Measurements from ENCODE around the gene ZNF578. TPM values are rescaled to one million over a fixed set of nuclear protein-coding genes. Genes with fewer than 3 reads are reported as not detected.

The ZNF578 gene
- total RNA-seq, 6 donors from 2014 or later, result 0.83 to 2.4 (median 1.0) TPM; not detected in 1

DNA sequence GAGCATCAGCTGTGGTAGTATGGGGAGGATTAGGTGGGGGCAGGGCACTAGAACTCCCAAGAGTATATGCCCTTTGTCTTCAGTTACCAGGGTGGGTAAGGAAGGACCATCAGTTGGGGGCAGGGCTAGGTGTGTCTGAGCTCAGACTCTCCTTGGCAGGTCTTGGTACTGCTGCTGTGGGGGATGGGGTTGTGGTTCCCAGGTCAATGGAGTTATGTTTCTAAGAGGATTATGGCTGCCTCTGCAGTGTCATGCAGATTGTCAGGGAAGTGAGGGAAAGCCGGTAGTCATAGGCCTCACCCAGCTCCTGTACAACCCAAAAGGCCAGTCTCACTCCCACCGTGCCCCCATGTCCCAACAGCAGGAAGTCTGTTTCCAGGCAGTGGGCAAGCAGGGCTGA, 8.8 kb upstream of the ZNF578 start:
- ATAC-seq (ENCODE audit: low FRiP score in 2 of 2), result no peak
- TF ChIP-seq EP300 (IDR thresholded peaks at IDR 0.05) (no peak), POLR2AphosphoS5 (IDR thresholded peaks at IDR 0.05) (no peak), POLR2A (IDR thresholded peaks at IDR 0.05) (no peak)
- TF ChIP-seq, protein P1, sequence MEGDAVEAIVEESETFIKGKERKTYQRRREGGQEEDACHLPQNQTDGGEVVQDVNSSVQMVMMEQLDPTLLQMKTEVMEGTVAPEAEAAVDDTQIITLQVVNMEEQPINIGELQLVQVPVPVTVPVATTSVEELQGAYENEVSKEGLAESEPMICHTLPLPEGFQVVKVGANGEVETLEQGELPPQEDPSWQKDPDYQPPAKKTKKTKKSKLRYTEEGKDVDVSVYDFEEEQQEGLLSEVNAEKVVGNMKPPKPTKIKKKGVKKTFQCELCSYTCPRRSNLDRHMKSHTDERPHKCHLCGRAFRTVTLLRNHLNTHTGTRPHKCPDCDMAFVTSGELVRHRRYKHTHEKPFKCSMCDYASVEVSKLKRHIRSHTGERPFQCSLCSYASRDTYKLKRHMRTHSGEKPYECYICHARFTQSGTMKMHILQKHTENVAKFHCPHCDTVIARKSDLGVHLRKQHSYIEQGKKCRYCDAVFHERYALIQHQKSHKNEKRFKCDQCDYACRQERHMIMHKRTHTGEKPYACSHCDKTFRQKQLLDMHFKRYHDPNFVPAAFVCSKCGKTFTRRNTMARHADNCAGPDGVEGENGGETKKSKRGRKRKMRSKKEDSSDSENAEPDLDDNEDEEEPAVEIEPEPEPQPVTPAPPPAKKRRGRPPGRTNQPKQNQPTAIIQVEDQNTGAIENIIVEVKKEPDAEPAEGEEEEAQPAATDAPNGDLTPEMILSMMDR (IDR thresholded peaks at IDR 0.05), result no peak
- Histone ChIP-seq H3K27me3 (no peaks in the 10 kb centered on the region), H3K4me3 (no peak overlapping the region), H3K36me3 (no peaks in the 10 kb centered on the region), H3K27ac (no peak overlapping the region), H3K4me1 (no peaks in the 10 kb centered on the region), H3K9me3 (peaks cover 9 to 81% (median 30%) of the 10 kb centered on the region in 4 donors)
- WGBS, 2 donors, result 43 to 50% methylated on average over 2 of the region's 2 CpGs
- DNase-seq, result no peak

DNA sequence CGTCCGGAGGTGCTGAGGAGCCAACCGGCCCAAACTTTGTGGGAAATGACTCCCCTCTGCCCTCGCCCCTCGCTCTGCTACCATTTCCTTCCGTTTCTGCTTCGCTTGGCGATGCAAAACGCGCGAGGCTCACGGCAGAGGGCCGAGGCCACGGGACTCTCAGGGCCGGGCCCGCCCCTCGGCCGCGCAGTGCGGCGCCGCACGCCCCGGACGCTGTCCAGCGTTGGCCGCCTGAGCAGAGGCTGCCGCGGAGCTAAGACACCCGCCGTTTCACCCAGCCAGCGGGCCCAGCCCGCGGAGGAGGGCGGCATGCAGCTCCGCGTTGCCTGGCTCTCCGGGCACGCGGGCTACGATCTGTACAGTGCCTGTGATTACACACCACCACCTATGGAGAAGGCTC, 2.1 kb upstream of the ZNF578 start:
- DNase-seq, result peak in 1 of 2 donors; percentile 59
- Histone ChIP-seq H3K27ac (no peak overlapping the region), H3K27me3 (no peaks in the 10 kb centered on the region), H3K4me3 (no peak overlapping the region), H3K9me3 (peaks cover 27 to 77% (median 65%) of the 10 kb centered on the region in 4 donors), H3K36me3 (peaks cover 0 to 2% (median under 1%) of the 10 kb centered on the region in 4 donors), H3K4me1 (peaks cover 0 to 6% (median 0%) of the 10 kb centered on the region in 4 donors)
- 39 to 51% methylated on average over 12 to 19 of the region's 41 CpGs for WGBS, 2 donors
- ATAC-seq (ENCODE audit: low FRiP score in 2 of 2), result no peak
- TF ChIP-seq POLR2A (IDR thresholded peaks at IDR 0.05) (no peak), EP300 (IDR thresholded peaks at IDR 0.05) (no peak), POLR2AphosphoS5 (IDR thresholded peaks at IDR 0.05) (no peak)
- TF ChIP-seq, protein P1 (IDR thresholded peaks at IDR 0.05), result no peak

DNA sequence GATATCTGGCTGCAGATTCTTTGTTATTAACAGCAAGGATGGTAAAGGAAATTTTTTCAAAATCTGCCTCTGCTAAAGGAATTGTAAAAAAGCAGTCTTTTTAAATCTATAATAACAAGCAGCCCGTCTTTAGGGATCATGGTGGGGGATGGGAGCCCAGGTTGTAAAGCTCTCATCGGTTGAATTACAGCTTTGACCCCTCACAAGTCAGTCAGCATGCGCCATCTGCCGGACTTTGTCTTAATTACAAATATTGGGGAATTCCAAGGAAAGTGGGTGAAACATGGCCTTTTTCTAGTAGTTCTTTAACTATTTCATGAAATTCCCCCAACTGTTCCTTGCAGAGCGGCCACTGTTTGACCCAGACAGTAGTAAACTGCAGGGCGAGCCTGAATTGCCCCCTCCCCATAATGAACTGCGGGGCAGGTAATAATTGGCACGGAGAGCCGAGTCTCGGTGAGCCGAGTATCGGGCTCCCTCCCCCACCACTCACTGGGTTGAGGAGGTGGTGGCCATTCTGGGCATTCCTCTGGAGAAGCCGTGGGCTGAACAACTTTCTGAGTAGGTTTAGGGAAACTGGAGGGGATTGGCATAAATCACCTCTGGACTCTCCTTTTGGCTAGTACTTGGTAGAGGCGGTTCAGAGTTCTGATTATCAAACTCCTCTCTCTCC, 11.6 kb downstream of the ZNF578 start:
- no peak for TF ChIP-seq POLR2AphosphoS5 (IDR thresholded peaks at IDR 0.05)
- TF ChIP-seq POLR2A (IDR thresholded peaks at IDR 0.05), result no peak
- TF ChIP-seq, protein P1 (IDR thresholded peaks at IDR 0.05), result no peak
- no peak for TF ChIP-seq EP300 (IDR thresholded peaks at IDR 0.05)
- DNase-seq (no peak), ATAC-seq (ENCODE audit: low FRiP score in 2 of 2) (no peak)
- Histone ChIP-seq H3K9me3 (peaks cover 59 to 95% (median 92%) of the 10 kb centered on the region in 4 donors), H3K27me3 (no peaks in the 10 kb centered on the region), H3K4me1 (no peaks in the 10 kb centered on the region), H3K36me3 (peaks cover 0 to under 1% (median 0%) of the 10 kb centered on the region in 4 donors), H3K27ac (no peak overlapping the region), H3K4me3 (no peak overlapping the region)
- 87 to 92% methylated on average over 14 of the region's 14 CpGs for WGBS, 2 donors

DNA sequence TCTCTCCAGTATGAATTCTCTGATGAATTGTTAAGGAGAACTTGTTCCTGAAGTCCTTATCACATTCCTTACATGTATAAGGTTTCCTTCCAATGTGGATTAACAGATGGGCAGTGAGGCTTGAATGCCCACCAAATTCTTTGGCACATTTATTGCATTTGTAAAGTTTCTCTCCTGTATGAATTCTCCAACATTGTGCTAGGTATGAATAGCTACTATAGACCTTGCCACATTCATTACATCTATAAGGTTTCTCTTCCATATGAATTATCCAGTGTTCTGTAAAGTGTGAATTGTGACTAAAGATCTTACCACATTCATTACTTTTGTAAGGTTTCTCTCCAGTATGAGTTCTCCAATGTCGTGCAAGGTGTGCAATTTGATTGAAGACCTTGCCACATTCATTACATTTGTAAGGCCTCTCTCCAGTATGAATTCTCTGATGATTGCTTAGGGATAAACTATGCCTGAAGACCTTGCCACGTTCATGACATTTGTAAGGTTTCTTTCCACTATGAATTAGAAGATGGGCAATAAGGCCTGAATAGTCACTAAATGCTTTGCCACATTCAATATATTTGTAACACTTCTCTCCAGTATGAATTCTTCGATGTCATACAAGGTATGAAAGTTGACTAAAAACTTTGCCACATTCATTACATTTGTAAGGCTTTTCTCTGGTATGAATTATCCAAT, 20.4 kb downstream of the ZNF578 start:
- peaks cover 96 to 100% (median 100%) of the 10 kb centered on the region in 4 donors for H3K9me3 ChIP-seq
- ATAC-seq (ENCODE audit: low FRiP score in 2 of 2) (no peak), DNase-seq (no peak)
- no peak for TF ChIP-seq POLR2A (IDR thresholded peaks at IDR 0.05)
- TF ChIP-seq, protein P1 (IDR thresholded peaks at IDR 0.05), result no peak
- no peak for TF ChIP-seq POLR2AphosphoS5 (IDR thresholded peaks at IDR 0.05)
- TF ChIP-seq EP300 (IDR thresholded peaks at IDR 0.05), result no peak
- WGBS, 2 donors, result 90 to 95% methylated on average over 3 of the region's 3 CpGs
- no peak overlapping the region for H3K27ac ChIP-seq
- H3K4me3 ChIP-seq, result no peak overlapping the region
- H3K36me3 ChIP-seq, result peaks cover 0 to 3% (median 0%) of the 10 kb centered on the region in 4 donors
- H3K27me3 ChIP-seq, result no peaks in the 10 kb centered on the region
- no peaks in the 10 kb centered on the region for H3K4me1 ChIP-seq

Data from upper lobe of left lung (tissue), 6 donors.